Measurements from ENCODE around the gene CIT. TPM values are rescaled to one million over a fixed set of nuclear protein-coding genes. Genes with fewer than 3 reads are reported as not detected.

The CIT gene
- total and polyA plus RNA-seq, 10 of the 15 experiments (the other 5 are each of a cell fraction or from before 2014, with no cell fraction given): 1.0 to 38.2 (median 14.9) TPM

DNA sequence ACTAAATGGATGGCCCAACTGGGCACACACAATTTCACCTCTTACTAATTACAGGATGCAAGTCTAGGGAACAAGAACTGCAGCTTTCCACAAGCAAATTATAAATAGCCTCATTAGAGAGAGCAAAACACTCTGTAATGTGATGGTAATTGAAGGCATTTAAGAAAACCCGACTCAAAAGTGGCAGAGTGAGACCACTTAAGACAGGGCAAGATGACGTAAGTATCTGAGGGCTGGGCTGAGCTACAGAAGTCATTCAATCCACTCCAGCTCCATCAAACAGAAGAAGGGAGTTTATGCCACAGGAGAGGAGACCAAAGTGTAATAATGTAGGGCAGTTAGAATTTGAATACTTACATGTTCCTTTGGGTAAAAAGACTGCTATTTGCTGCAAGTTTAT is 118.9 kb downstream of the CIT start:
- no peak for FAIRE-seq
- H4K20me1 ChIP-seq (ENCODE audit: control insufficient read depth, insufficient read depth): no peaks in the 10 kb centered on the region
- SMC1A ChIA-PET (ENCODE audit: uncharacterized antibody, unreplicated experiment): no interaction called here
- 98% methylated on average over 2 of the region's 2 CpGs for WGBS (ENCODE audit: insufficient coverage, insufficient replicate concordance, low lambda C conversion rate, missing lambda C conversion rate)
- H2AFZ ChIP-seq (ENCODE audit: control insufficient read depth, low read depth, low read length): no peak overlapping the region
- no peak overlapping the region for H3K9ac ChIP-seq (ENCODE audit: control insufficient read depth, insufficient read depth, low read length)
- no peaks in the 10 kb centered on the region for H3K27me3 ChIP-seq (replicated peaks in 1 of 2; ENCODE audit: control insufficient read depth in 2 of 2, insufficient read depth in 2 of 2, low read length in 1 of 2)
- no peak for ATAC-seq
- no peak overlapping the region for H3K27ac ChIP-seq (ENCODE audit: control insufficient read depth, insufficient read depth)
- in situ Hi-C loops (cut with MboI) (no loop called here), intact Hi-C loops (cut with micrococcal nuclease; ENCODE audit: unreplicated experiment) (no loop called here)
- no peaks in the 10 kb centered on the region for H3K9me3 ChIP-seq (replicated peaks; ENCODE audit: control insufficient read depth, insufficient read depth, low read length)
- no peaks in the 10 kb centered on the region for H3K4me1 ChIP-seq (ENCODE audit: control insufficient read depth, insufficient read depth, low read length)
- H3K79me2 ChIP-seq (ENCODE audit: control insufficient read depth, insufficient read depth, low read length): no peaks in the 10 kb centered on the region
- H3K4me2 ChIP-seq (ENCODE audit: control insufficient read depth, insufficient read depth): no peak overlapping the region
- TF ChIP-seq TBL1XR1 (IDR thresholded peaks at IDR 0.05; ENCODE audit: low read depth, low read length) (no peak), MEF2B (IDR thresholded peaks at IDR 0.05; ENCODE audit: partially characterized antibody, poor library complexity, severe bottlenecking) (no peak), CBFB (IDR thresholded peaks at IDR 0.05; ENCODE audit: low read depth) (no peak), MTA2 (IDR thresholded peaks at IDR 0.05; ENCODE audit: low read depth) (no peak), RAD51 (IDR thresholded peaks at IDR 0.05) (no peak)
- TF ChIP-seq, protein P1, sequence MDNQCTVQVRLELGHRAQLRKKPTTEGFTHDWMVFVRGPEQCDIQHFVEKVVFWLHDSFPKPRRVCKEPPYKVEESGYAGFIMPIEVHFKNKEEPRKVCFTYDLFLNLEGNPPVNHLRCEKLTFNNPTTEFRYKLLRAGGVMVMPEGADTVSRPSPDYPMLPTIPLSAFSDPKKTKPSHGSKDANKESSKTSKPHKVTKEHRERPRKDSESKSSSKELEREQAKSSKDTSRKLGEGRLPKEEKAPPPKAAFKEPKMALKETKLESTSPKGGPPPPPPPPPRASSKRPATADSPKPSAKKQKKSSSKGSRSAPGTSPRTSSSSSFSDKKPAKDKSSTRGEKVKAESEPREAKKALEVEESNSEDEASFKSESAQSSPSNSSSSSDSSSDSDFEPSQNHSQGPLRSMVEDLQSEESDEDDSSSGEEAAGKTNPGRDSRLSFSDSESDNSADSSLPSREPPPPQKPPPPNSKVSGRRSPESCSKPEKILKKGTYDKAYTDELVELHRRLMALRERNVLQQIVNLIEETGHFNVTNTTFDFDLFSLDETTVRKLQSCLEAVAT (IDR thresholded peaks at IDR 0.05): no peak
- BruUV-seq (replicated peaks): no TSS peak
- no peak for DNase-seq (ENCODE audit: low read depth, low spot score)
- CTCF ChIA-PET: interaction anchor here (1.2 kb wide), 1 partner anchor 23 kb away, joined by 3 read pairs; no protein-coding TSS in a partner anchor
- POLR2A ChIA-PET: no interaction called here
- peaks cover 8% of the 10 kb centered on the region in 2 experiments for H3K36me3 ChIP-seq (ENCODE audit: control insufficient read depth in 2 of 2, insufficient read depth in 2 of 2, low read length in 1 of 2)
- H3K4me3 ChIP-seq: no peak overlapping the region
- RAD21 ChIA-PET (ENCODE audit: unreplicated experiment): no interaction called here

DNA sequence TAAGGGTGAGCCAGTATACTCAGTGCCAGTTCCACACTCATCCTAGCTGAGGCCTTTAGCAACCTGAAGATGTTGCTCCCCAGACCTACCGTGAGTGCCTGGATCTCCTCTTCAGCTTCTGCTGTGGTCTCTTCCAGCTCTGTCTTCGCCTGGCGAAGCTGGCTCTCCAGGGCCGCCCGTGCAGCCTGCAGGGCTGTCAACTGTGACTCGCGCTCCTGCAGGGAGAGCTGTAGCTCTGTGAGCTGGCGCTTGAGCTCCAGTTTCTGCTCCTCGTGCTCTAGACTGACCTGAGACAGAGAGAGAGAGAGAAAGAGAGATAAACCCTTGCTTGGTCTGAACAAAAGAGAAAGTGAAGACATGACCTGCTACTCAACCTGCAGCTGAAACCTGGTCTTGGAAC is 125.2 kb downstream of the CIT start:
- Histone ChIP-seq H3K36me3 (ENCODE audit: control insufficient read depth in 2 of 2, insufficient read depth in 2 of 2, low read length in 1 of 2) (peaks cover 10 to 13% of the 10 kb centered on the region in 2 experiments), H4K20me1 (ENCODE audit: control insufficient read depth, insufficient read depth) (no peaks in the 10 kb centered on the region), H3K27ac (ENCODE audit: control insufficient read depth, insufficient read depth) (no peak overlapping the region), H2AFZ (ENCODE audit: control insufficient read depth, low read depth, low read length) (no peak overlapping the region), H3K4me3 (no peak overlapping the region), H3K9me3 (replicated peaks; ENCODE audit: control insufficient read depth, insufficient read depth, low read length) (no peaks in the 10 kb centered on the region), H3K4me1 (ENCODE audit: control insufficient read depth, insufficient read depth, low read length) (no peaks in the 10 kb centered on the region), H3K27me3 (replicated peaks in 1 of 2; ENCODE audit: control insufficient read depth in 2 of 2, insufficient read depth in 2 of 2, low read length in 1 of 2) (no peaks in the 10 kb centered on the region), H3K79me2 (ENCODE audit: control insufficient read depth, insufficient read depth, low read length) (no peaks in the 10 kb centered on the region), H3K4me2 (ENCODE audit: control insufficient read depth, insufficient read depth) (no peak overlapping the region), H3K9ac (ENCODE audit: control insufficient read depth, insufficient read depth, low read length) (no peak overlapping the region)
- ChIA-PET SMC1A (ENCODE audit: uncharacterized antibody, unreplicated experiment) (interaction anchor here (0.6 kb wide), 1 partner anchor 513 kb away, joined by 3 read pairs; no protein-coding TSS in a partner anchor), RAD21 (ENCODE audit: unreplicated experiment) (no interaction called here), POLR2A (no interaction called here), CTCF (no interaction called here)
- in situ Hi-C loops (cut with MboI): no loop called here
- FAIRE-seq (no peak), DNase-seq (ENCODE audit: low read depth, low spot score) (no peak), ATAC-seq (no peak)
- intact Hi-C loops (cut with micrococcal nuclease; ENCODE audit: unreplicated experiment): no loop called here
- TF ChIP-seq EZH2 (IDR thresholded peaks at IDR 0.05; ENCODE audit: borderline replicate concordance, control insufficient read depth, low read depth, low read length) (no peak), RCOR1 (conservative IDR thresholded peaks at IDR 0.05; ENCODE audit: low read depth, low read length) (no peak), CREB1 (IDR thresholded peaks at IDR 0.05; ENCODE audit: low read depth) (no peak), DPF2 (IDR thresholded peaks at IDR 0.05) (no peak), KAT2A (conservative IDR thresholded peaks at IDR 0.05; ENCODE audit: control insufficient read depth, low read depth, low read length) (no peak)
- TF ChIP-seq, protein P2, sequence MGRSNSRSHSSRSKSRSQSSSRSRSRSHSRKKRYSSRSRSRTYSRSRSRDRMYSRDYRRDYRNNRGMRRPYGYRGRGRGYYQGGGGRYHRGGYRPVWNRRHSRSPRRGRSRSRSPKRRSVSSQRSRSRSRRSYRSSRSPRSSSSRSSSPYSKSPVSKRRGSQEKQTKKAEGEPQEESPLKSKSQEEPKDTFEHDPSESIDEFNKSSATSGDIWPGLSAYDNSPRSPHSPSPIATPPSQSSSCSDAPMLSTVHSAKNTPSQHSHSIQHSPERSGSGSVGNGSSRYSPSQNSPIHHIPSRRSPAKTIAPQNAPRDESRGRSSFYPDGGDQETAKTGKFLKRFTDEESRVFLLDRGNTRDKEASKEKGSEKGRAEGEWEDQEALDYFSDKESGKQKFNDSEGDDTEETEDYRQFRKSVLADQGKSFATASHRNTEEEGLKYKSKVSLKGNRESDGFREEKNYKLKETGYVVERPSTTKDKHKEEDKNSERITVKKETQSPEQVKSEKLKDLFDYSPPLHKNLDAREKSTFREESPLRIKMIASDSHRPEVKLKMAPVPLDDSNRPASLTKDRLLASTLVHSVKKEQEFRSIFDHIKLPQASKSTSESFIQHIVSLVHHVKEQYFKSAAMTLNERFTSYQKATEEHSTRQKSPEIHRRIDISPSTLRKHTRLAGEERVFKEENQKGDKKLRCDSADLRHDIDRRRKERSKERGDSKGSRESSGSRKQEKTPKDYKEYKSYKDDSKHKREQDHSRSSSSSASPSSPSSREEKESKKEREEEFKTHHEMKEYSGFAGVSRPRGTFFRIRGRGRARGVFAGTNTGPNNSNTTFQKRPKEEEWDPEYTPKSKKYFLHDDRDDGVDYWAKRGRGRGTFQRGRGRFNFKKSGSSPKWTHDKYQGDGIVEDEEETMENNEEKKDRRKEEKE (IDR thresholded peaks at IDR 0.05): no peak
- no TSS peak for BruUV-seq (replicated peaks)
- WGBS (ENCODE audit: insufficient coverage, insufficient replicate concordance, low lambda C conversion rate, missing lambda C conversion rate): 97% methylated on average over 9 of the region's 9 CpGs
